GM11168 (cell line): ENCODE measurements around the gene PPIG.
"Not testable (repeated sequence)": the region's sequence is repeated elsewhere in the genome, so short reads cannot be mapped to it uniquely, and the experiment has no call there.

Source experiments
- in situ Hi-C: fragments of 300-500 bp; cut with MboI; formaldehyde crosslinking; loops from one replicate; pipeline ENCODE4 v1.12.0; 2022; ENCODE audit warnings: low sequenced_read_pairs; ENCODE audit not compliant: unreplicated experiment

PPIG gene

DNA sequence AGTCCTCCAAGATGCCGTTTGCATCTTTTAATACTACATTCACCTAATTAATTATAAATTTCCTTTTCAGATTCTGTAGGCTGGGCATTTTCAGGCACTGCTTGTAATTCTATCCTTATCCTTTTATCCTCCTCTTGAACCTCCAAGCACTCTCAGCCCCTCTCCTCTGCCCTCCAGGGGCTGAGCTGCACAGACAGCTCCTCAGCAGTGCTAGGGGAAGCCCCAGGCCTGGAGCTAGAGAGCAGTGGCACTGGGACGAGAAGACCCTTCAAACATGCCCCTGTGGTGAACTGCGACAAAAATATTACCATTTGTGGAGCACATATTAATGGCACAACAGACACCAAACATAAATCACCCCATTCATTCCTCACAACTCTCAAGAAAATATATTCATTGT lies 77.1 kb downstream of the PPIG start:
- in situ Hi-C loops = no loop called here

- in situ Hi-C loops = no loop called here
Measured at GRCh38 chr2:169662744-169663143, 78.6 kb downstream of the PPIG start.

GRCh38 chr2:169663247-169663646 lies 79.1 kb downstream of the PPIG start:
- in situ Hi-C loops = no loop called here

DNA sequence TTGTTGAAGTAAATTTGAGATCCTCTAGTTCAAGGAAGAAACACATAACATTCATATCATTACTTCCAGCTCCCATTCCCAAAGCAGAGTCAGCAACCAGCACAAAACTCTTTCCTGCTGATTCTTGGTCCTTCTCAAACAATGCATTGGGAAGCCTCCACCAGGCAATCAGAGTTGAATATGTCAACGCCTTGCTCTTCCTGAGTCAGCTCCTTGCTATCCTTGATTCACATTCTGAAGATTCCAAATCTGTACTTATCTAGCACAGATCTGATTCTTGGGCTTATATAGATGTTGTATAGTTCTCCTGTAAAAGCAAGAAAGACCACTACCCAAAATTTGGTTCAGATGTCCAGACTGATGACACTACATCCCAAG lies 80.4 kb downstream of the PPIG start:
- in situ Hi-C loops = no loop called here

GRCh38 chr2:169664978-169665930 lies 81.1 kb downstream of the PPIG start:
- in situ Hi-C loops = no loop called here

- in situ Hi-C loops = no loop called here
Measured at GRCh38 chr2:169667583-169667982, 83.4 kb downstream of the PPIG start.

- in situ Hi-C loops = no loop called here
Measured at GRCh38 chr2:169670215-169670651, 86.1 kb downstream of the PPIG start.

- in situ Hi-C loops = no loop called here
Measured at GRCh38 chr2:169670937-169671336, 86.8 kb downstream of the PPIG start.

DNA sequence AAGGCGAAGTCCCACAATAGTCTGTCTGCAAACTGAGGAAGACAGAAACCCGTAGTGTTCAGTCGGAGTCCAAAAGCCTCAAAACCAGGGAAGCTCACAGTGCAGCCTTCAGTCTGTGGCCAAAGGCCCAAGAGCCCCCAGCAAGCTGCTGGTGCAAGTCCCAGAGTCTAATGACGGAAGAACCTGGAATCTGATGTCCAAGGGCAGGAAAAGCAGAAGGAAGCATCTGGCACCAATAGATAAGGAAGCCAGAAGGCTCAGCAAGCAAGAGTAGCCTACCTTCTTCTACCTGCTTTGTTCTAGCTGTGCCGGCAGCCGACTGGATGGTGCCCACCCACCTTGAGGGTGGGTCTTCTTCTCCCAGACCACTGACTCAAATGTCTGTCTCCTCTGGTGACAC lies 88.3 kb downstream of the PPIG start:
- in situ Hi-C loops = no loop called here

DNA sequence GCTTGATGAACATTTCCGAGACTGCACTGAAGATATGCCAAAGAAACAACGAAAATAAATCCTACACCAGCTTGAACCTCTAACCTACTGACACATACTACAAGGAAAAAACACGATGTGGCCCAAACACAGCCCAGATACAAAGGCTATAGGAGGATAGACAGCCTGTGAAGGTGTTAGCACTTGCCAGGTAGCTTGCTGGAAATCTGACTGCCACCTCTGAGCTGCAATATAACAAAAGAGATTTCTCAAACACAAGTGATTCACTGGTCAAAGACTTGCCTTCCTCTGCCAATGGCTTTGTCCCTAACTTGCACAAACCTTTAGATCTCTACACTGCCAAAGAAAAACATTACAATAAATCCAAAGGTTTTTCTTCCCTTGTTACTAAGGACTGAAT lies 89.0 kb downstream of the PPIG start:
- in situ Hi-C loops = no loop called here

- in situ Hi-C loops = no loop called here
Measured at GRCh38 chr2:169673921-169674320, 89.8 kb downstream of the PPIG start.

- in situ Hi-C loops = no loop called here
Measured at GRCh38 chr2:169676357-169676756, 92.2 kb downstream of the PPIG start.

DNA sequence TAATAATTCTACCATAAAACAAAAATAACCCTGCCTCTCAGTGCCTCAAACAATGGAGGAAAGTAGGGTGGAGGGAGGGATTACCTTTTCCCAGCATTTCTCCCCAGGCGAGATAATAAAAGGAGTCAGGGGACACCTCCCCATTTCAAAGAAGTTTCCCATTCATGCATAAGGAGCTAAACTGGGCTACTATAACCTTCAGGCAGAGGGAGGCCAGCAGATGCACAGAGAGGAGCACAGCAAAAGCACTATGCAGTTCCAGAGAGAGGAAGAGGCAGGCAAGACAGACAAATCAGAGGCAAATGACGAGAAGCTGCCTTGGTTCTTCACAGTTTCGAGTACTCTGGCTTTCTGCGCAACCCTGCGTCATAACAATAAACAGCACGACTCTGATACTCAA lies 92.7 kb downstream of the PPIG start:
- in situ Hi-C loops = no loop called here

- in situ Hi-C loops = no loop called here
Measured at GRCh38 chr2:169683054-169683424, 98.9 kb downstream of the PPIG start.

- in situ Hi-C loops = no loop called here
Measured at GRCh38 chr2:169683425-169684134, 99.4 kb downstream of the PPIG start.

- in situ Hi-C loops = no loop called here
Measured at GRCh38 chr2:169684135-169684565, 100.0 kb downstream of the PPIG start.

DNA sequence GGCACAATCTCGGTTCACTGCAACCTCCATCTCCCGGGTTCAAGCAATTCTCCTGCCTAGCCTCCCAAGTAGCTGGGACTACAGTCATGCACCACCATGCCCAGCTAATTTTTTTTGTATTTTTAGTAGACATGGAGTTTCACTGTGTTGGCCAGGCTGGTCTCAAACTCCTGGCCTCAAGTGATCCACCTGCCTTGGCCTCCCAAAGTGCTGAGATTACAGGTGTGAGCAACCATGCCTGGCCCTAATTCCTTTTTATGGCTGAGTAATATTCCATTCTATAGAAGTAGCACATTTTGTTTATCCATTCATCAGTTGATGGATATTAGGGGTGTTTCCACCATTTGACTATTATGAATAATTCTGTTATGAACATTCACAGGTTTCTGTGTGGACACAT lies 100.6 kb downstream of the PPIG start:
- in situ Hi-C loops = not testable (repeated sequence)

- in situ Hi-C loops = not testable (repeated sequence)
Measured at GRCh38 chr2:169686825-169687224, 102.7 kb downstream of the PPIG start.

DNA sequence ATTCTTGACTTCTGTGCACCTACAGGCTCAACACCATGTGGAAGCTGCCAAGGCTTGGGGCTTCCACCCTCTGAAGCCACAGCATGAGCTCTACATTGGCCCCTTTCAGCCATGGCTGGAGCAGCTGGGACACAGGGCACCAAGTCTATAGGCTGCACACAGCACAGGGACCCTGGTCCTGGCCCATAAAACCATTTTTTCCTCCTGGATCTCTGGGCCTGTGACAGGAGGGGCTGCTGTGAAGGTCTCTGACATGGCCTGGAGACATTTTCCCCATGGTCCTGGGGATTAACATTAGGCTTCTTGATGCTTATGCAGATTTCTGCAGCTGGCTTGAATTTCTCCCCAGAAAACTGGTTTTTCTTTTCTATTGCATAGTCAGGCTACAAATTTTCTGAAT lies 103.8 kb downstream of the PPIG start:
- in situ Hi-C loops = not testable (repeated sequence)

DNA sequence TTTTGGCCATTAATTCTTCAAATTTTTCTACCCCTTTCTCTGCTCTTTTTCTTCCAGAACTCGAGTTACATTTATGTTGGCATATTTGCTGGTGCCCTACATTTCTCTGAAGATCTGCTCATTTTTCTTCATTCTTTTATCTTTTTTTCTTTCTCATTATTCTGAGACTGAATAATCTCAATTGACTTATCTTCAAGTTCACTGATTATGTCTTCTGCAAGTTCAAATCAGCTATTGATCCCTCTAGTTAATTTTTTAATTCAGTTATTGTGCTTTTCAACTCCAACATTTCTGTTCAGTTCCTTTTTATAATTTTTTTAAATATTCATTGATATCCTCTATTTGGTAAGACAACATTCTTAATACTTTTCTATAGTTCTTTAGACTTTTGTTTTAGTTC lies 106.8 kb downstream of the PPIG start:
- in situ Hi-C loops = no loop called here
